Astrocyte (in vitro differentiated cells and primary cell): Measurements from ENCODE around the gene PFKFB2.

Experiments used
- EZH2 ChIP-seq: IDR thresholded peaks from 2 replicates; pipeline ENCODE4 v1.6.1; 2012; ENCODE audit warnings: mild to moderate bottlenecking, low read length, inconsistent platforms; ENCODE audit not compliant: insufficient read depth
- TF ChIP-seq, protein P1 (sequence below): IDR thresholded peaks from 2 replicates; pipeline ENCODE4 v1.5.1; 2011; ENCODE audit warnings: low read depth, mild to moderate bottlenecking, inconsistent platforms, low read length, moderate library complexity; ENCODE audit not compliant: insufficient read depth

DNA sequence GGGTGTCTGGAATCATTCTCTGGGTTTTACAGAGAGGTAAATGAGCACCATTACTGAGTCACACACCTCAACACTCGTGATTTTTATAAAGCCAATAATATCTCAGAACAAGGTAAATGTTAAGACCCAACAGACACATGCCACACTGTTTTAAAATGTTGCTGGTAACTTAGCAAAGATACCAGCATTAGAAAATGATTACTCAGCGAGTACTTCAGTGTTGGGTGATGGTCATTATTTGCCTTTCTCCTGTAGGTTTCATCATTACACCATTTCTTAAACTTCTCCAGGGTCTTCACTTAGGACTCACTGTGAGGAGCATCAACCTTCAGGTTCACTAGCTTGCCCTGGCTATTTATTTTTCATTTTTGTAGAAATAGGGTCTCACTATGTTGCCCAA is 28.7 kb downstream of the PFKFB2 start:
- TF ChIP-seq, protein P1, sequence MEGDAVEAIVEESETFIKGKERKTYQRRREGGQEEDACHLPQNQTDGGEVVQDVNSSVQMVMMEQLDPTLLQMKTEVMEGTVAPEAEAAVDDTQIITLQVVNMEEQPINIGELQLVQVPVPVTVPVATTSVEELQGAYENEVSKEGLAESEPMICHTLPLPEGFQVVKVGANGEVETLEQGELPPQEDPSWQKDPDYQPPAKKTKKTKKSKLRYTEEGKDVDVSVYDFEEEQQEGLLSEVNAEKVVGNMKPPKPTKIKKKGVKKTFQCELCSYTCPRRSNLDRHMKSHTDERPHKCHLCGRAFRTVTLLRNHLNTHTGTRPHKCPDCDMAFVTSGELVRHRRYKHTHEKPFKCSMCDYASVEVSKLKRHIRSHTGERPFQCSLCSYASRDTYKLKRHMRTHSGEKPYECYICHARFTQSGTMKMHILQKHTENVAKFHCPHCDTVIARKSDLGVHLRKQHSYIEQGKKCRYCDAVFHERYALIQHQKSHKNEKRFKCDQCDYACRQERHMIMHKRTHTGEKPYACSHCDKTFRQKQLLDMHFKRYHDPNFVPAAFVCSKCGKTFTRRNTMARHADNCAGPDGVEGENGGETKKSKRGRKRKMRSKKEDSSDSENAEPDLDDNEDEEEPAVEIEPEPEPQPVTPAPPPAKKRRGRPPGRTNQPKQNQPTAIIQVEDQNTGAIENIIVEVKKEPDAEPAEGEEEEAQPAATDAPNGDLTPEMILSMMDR = no peak
- TF ChIP-seq EZH2 = no peak
